NCI-H146 treated with DMSO at 0.1 percent for 48 hours (cell line): ENCODE data around the gene BCL7B.
A peak's percentile ranks its signal among the peaks of the same experiment; 100 is the strongest.
"Not testable (repeated sequence)": the region's sequence is repeated elsewhere in the genome, so short reads cannot be mapped to it uniquely, and the experiment has no call there.

Source experiments
- DNase-seq: peaks from one replicate; lab custom pipeline; 2025; ENCODE audit not compliant: unreplicated experiment; lab: John Stamatoyannopoulos, UW

BCL7B gene

DNA sequence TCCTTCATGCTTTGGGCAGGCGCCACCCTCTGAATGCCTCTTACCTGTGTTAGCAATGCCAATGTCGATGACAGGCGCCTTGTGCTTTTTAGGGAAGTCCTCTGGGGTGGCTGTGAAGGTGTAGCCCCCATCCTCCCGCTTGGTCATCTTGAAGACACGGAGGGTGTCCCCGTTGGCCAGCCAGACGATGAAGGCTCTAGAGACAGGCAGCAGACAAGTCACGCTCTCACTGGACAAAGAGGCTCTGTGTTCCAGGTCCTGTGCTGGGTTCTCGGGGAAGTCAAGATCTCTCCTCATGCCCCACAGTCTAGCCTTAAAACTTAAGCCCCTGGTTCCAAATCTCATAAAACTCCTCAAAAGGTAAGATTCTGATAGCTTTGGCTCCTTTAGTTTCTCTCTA is 15.8 kb upstream of the BCL7B start:
- no peak for DNase-seq

DNA sequence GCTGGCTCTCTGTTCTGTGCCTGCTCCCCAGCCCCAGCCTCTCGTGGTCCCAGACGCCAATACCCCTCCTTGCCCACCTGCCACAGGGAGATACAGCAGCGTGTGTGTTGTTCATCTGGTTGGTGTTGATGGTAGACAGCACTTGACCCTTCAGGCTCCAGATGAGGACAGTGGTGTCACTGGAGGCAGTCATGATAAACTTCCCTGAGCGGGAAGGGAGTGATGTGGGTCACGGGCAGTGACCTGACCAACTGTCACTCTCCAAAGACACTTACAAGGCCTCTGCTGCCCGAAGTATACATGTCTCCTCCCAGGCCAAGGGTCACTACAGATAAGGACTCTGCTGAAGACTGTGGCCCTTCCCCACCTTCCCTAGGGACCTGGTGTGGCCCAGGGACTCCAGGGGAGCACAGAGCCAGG is 15.3 kb upstream of the BCL7B start:
- no peak for DNase-seq

DNA sequence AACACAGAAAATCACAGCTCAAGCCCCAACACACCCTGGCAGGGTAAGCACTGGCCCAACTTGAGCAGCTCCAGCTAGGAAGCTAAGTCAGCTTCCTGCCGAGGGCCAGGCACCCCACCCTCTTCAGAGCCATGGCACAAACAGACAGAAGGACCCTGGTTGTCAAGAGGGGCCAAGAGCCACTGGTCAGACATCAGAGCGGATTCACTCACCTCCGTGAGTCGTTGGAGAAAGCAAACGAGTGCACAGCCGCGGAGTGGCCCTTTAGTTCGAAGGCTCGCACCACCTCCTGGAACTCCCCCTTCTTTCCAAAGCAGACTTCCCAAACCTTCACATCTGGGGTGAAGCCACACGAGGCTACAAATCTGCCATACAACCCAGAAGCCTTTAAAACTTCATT is 13.5 kb upstream of the BCL7B start:
- no peak for DNase-seq

DNA sequence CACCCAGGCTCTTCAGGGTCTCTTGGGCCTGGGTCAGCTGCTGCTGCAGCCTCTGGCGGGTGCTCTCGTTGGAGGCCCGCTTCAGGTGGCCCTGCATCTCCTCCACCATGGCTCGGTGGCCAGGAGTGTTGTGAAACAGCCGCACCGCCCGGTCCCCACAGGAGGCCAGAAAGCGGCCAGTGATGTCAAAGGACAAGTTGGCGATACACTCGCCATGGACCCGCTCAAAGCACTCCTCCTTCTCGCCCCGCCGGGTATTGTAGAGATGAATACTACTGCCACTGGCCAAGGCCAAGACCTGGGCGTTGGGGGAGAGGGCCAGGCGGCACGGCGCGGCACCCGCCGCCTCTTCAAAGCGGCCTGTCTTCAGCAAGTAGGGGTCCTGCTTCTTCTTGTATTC is 13.0 kb upstream of the BCL7B start:
- DNase-seq, result no peak

DNA sequence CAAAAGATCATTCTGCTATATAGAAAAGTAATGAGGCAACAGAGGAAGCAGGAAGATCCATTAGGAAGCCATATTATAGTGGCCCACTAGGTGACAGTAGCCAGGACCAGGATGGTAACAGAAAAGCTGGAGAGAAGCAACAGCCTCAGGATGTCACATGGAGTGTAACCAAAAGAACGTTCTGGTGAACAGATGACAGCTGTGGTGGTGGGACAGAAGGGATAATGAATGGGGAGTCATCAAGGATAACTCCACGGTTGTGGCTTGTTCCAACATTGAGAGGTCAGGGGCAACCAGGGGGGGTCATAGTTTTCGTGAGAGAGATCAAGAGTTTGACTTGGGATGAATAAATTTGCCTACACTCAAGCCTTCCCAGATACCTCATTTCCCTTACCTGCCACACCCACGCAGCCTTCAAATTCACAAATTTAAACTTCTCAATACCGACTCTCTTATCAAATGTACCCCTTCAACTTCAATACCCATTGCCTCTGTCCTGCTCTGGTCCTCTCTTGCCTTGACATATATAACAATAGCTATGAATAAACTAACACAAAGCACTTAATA is 11.6 kb upstream of the BCL7B start:
- no peak for DNase-seq

DNA sequence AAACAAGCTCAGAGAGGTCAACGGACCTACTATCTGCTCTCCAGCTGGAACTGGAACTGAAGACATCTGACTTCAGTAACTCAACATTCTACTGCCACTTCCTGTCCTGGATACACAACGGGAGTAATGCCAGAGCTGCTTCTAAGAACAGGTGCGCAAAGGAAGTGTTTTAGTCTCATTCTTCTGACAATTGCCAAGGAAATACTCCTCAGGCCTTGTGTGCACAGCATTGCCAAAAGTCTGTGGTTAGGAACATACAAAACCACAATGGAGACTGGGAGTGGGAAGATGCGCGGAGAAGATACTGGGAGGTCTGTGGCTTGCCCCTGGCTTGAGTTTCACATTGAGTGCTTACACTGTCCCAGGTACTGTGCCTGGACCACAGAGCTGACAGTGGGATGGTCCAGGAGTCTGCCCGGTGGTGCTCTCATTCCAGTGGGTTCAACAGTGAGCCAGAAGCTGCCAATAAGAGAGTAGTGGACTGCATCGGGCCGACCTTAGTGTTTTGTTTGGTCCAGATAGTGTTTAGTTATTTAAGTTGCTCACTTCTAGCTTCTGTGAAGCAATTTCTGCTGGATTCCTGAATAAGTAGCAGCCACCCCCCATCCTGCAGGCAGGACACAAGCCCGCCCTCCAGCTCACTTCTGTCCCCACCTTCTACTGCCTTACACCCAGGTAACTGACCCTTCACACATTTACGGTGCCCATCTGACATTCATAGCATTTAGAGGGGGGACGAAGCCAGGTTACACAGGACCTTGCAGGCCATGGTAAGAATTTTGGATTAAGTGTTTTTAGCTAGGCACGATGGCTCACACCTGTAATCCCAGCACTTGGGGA is 10.6 kb upstream of the BCL7B start:
- no peak for DNase-seq

DNA sequence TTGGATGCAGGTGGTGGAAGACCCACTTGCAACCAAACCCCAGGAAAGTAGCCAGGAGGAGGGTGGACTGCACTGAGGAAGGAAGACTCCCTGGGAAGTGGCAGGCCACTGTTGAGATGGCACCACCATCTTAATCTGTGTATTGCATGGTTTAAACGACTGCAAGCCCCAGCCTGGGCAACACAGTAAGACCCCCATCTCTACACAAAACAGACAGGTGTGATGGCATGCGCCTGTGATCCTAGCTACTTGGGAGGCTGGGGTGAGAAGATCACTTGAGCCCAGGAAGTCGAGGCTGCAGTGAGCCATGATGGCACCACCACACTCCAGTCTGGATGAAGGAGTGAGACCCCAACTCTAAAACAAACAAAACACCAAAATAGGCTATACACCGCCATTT is 9.7 kb upstream of the BCL7B start:
- DNase-seq, result no peak

DNA sequence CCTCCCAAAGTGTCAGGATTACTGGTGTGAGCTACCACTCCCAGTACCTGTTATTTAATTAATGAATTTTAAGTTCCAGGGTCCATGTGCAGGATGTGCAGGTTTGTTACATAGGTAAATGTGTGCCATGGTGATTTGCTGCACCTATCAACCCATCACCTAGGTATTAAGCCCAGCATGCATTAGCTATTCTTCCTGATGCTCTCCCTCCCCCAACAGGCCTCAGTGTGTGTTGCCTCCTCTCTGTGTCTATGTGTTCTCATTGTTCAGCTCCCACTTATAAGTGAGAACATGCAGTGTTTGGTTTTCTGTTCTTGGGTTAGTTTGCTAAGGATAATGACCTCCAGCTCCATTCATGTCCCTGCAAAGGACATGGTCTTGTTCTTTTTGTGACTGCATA is 8.9 kb upstream of the BCL7B start:
- DNase-seq, result not testable (repeated sequence)

DNA sequence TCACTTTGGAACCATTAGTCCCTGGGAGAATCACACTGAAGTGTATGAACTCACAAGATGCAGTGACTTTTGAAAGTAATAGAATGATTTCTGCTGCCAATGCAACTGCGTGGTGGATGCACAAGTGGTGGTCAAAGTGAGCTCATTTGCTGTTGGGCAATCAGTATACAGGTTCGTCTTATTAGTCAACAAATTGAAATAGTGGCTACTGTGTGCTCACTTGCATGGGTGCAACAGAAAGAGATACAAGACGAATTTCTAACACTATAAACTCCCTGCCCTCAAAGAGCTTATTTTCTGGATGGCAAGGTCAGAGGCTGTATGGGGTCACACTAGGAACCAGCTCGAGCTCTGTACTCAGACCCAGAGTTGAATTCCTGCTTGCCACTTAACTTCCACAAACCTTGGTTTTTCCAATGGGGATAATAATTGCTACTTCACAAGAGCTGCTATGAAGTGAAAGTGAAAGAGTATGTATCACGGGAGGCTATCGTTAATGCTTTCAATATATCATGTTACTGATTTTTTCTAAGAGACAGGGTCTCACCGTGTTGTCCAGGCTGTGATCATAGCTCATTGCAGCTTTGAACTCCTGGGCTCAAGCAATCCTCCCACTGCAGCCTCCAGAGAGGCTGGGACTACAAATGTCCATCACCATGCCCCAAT is 8.3 kb upstream of the BCL7B start:
- DNase-seq, result no peak

DNA sequence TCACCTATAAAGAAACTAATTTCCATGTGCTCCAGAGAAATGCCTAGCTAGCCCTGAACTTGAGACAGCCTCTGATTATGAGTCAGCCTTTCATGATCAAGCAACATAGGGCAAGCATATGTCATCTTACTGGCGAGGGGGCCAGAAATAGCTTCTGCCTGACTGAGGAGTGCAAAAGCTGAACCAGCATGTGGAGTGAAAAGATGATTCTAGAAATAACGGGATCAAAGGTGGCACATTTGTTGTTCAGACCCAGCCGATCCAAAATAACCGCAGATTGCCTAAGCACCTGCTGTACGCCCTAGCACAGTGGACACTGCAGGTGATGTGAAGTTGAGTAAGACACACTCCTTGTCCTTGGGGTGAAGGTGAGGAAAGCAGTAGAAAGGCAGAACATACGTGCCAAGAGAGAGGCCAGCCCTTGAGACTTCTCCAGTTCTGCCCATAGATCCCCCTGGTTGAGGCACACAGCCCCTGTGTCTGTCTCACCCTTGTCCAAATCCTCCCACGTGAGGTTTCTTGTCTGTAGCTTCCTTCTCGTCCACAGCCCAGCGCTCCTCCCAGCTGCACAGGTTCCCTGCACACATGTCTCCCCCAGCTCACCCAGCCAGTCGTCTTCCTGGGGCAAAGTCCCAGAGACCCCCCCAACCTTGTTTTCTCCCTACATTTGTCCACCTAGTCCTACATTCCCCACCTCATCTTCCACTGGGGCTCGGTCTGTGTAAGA is 2.8 kb upstream of the BCL7B start:
- DNase-seq, result no peak

DNA sequence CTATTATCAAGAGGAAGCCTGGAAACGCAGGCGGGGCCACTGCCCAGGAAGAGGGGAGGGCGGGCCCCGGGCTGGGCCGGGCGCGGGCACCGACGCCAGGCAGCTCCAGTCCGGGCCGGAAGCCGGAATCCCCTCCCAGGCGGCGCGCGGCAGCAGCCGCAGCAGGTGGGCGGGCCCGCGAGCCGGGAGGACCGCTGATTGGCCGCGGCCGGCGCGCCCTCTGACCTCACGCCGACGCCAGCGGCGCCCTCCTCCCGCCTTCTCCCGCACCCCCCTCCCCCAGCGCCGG is 438 bp downstream of the BCL7B start:
- peak; percentile 80 for DNase-seq

DNA sequence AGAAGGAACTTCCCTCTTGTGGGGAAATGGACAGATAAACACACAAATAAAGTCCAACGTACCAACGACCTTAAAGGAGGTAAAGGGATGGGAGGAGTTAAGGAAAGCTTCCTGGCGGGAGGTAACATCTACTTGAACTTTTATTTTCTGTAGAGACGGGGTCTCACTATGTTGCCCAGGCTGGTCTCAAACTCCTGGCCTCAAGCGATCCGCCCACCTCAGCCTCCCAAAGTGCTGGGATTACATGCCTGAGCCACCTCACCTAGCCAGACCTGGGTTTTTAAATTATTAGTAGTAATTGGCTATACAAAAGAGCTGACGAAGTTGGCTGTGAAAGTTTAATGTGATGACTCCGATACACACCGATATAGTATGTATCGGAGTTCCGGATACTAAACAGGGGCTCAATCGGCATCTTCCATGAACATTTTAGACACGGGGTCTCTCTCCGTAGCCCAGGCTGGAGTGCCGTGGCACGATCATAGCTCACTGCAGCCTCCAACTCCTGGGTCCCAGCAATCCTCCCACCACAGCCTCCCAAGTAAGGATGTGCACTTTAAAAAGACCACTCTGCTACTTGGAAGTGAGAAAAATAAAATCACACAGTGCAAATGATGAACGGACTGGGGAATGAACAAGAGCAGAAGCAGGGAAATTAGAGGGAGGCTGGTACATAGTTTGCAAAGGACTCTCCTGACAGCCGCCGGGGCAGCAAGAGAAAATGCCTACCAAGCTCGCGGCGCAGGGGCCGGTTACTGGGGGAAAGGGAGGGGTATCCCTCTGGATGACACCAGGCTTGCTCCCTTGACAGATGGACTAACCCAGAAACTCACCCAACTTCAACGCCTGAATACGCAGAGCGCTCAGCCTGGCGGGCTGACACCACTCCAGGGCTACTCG is 1.0 kb downstream of the BCL7B start:
- DNase-seq, result no peak

DNA sequence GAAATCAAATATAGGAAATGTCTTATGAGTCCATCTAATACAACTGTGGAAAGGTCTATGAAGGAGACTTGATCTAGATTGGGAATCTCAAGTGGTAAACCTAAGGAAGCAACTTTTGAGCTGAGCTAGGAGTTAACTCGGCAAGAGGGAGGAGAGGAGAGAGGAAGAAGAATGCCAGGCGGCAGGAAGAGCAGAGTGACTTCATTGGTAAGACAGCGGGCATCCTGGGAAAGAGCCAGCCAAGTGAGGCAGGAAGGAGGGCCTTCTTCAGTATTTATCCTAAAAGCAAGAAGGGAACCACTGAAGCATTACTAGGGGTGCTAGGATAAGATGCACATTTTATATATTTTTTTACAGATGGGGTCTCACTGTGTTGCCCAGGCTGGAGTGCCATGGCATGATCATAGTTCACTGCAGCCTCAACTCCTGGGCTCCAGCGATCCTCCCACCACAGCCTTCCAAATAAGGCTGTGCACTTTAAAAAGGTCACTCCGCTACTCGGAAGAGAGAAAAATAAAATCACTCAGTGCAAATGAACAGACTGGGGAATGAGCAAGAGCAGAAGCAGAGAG is 2.0 kb downstream of the BCL7B start:
- DNase-seq, result no peak

DNA sequence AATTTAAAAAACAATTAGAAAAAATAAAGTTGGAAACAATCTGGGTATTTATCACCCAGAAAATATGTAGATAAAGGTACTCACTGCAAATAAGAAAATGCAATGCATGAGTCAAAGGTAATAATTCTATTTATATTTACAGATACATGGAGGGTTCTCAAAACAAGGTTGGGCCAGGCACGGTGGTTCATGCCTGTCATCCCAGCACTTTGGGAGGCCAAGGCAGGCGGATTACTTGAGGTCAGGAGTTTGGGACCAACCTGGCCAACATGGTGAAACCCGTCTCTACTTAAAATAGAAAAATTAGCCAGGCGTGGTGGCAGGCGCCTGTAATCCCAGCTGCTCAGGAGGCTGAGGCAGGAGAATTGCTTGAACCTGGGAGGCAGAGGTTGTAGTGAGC is 7.4 kb downstream of the BCL7B start:
- not testable (repeated sequence) for DNase-seq

DNA sequence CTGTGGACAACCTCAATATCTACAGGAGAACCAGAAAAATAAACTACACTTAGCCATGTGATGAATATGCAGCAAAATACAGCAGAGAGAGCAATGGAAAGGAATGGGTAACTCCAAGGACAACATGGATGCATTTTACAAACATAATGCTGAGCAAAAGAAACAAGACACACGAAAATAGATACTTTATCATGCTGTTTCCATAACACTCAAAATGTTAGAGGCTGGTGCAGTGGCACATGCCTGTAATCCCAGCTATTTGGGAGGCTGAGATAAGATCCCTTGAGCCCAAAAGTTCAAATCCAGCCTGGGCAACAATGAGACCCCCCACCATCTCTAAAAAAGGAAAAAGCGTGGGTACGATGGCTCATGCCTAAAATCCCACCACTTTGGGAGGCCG is 8.3 kb downstream of the BCL7B start:
- no peak for DNase-seq

DNA sequence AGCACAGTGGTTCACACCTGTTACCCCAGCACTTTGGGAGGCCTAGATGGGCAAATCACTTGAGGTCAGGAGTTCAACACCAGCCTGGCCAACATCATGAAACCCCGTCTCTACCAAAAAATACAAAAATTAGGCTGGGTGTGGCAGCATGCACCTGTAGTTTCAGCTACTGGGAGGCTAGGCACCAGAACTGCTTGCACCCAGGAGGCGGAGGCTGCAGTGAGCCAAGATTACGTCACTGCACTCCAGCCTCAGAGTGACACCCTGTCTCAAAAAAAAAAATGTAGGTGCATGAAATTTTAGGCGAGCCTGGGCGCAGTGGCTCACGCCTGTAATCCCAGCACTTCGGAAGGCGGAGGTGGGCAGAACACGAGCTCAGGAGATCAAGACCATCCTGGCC is 9.6 kb downstream of the BCL7B start:
- DNase-seq, result no peak

DNA sequence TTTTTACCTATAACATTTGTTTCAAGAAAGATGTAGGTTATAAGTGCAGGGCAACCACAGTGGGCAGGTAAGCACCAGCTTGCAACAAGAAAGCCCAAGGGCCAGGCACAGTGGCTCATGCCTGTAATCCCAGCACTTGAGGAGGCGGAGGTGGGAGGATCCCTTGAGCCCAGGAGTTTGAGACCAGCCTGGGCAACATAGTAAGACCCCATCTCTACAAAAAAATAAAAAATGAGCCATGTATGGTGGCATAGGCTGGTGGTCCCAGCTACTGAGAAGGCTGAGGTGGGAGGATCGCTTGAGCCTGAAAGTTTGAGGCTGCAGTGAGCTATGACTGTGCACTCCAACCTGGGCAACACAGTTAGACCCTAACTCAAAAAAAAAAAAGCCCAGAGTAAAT is 12.8 kb downstream of the BCL7B start:
- DNase-seq, result no peak

DNA sequence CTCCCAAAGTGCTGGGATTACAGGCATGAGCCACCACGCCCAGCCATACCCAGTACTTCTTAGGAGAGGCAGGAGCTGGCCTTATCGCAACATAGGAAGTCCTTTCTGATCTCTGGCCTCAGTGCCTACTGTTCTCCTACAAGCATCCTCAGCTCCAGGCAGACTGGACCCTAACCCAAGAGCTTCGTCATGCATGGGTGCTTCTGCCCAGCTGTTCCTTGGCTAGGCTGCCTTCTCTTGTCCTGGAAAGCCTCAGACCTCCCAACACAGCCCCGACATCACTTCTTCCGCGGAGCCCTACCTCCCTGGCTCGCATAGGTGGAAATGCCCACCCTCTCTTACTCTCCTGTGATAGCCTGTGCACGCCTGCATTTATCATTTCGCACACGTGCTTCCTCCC is 15.8 kb downstream of the BCL7B start:
- DNase-seq, result no peak

DNA sequence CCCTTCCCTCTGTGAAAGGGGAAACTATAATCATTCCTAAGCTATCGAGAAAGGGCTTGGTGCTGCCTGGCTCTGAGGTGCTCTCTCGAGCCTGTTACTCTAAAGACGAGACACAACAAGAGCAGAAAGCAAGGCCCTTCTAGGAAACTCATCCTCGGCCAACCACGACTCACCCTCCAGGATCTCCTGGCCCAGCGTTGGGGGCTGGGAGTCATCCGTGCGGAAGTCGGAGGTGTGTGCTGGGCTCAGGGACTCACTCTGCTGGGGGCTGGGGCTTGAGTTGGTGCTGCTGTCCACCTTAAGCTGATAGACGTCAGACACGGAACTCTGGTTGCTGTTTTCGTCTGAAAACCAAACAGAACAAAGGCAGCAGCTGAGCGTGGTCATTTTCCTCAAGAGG is 17.8 kb downstream of the BCL7B start:
- no peak for DNase-seq

DNA sequence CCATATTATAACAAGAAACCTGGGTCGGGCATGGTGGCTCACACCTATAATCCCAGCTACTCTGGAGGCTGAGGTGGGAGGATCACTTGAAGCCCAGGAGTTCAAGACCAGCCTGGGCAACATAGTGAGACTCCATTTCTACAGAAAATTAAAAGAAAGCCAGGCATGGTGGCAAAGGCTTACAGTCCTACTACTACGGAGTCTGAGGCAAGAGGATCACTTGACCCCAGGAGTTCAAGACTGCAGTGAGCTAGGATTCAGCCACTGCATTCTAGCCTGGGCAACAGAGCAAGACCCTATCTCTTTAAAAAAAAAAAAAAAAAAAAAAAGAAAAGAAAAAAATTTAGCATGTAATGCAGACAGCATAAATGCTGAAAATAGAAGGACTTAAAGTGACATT is 19.0 kb downstream of the BCL7B start:
- not testable (repeated sequence) for DNase-seq

DNA sequence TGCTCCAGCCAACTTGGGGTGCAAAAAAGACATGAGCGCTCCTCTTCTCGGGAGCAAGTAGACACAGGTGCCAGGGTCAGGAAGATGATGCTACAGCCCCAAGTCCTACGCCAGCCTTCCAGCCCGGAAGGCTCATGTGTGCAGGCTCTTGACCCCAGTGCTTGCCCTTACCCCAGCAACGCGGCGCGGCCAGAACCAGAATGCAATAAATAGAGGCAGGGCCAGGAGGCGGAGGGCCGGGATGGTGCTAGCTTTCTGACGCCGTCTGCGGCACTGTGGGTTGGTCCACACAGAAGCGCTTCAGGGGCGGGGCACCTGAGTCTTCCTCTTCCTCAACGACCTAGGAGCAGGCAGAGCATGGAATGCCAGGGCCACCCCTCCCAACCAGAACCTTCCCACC is 20.4 kb downstream of the BCL7B start:
- no peak for DNase-seq
